NT2/D1 (cell line): ENCODE results near the gene NOL6.

Source experiments
- YY1 ChIP-seq: IDR thresholded peaks from 2 replicates; pipeline ENCODE4 v1.6.1; 2011; ENCODE audit not compliant: insufficient read length, insufficient read depth
- ZNF274 ChIP-seq: IDR thresholded peaks from 2 replicates; pipeline ENCODE4 v1.6.1; 2011; ENCODE audit warnings: mild to moderate bottlenecking, low read depth, low read length

DNA sequence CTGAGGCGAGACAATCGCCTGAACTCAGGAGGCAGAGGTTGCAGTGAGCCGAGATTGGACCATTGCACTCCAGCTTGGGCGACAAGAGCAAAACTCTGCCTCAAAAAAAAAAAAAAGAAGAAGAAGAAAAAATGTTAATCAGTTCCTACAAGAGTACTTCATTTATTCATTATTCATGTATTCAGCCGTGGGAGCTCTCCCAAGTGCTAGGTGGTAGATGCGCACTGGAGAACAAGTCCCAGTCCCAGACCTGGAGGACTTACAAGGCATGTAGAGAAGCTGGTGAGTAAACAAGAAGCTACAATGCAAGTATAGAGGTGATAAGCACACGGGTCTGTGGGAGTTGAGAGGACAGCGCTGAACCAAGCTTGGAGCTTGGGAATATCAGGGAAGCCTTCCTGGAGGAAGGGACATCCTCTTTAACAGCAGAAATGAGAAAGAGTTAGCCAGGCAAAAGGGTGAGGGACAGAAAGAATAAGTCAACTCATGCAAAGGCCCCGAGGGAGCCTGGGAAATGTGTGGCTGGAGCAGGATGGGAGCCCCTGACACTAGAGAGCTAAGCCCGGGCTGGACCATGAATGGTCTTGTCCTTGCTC, 53.9 kb downstream of the NOL6 start:
- no peak for TF ChIP-seq YY1
- TF ChIP-seq ZNF274, result no peak
